Breast epithelium (tissue), 3 donors: ENCODE results near the gene STK40.

Experiments
- CTCF ChIP-seq, 3 donors: fragments of 450-650 bp; IDR thresholded peaks; one replicate each; pipeline ENCODE4 v1.5.1; 2016 to 2017; ENCODE audit warnings: antibody characterized with exemption in 3 of 3, mild to moderate bottlenecking in 3 of 3, moderate library complexity in 3 of 3
- POLR2A ChIP-seq: fragments of 450-650 bp; IDR thresholded peaks from one replicate; pipeline ENCODE4 v1.6.1; 2016; ENCODE audit warnings: antibody characterized with exemption, mild to moderate bottlenecking, moderate library complexity
- POLR2AphosphoS5 ChIP-seq, 3 donors: sonication (generic); formaldehyde crosslinking; IDR thresholded peaks; one replicate each; pipeline ENCODE4 v1.6.1; 2017; ENCODE audit warnings: antibody characterized with exemption in 3 of 3

GRCh38 chr1:36420409-36420808, 34.7 kb upstream of the STK40 start:
- TF ChIP-seq POLR2A, result no peak
- no peak for TF ChIP-seq POLR2AphosphoS5 (IDR thresholded peaks at IDR 0.05)
- no peak for TF ChIP-seq CTCF (IDR thresholded peaks at IDR 0.05)
